Measurements from ENCODE around the gene FSIP2.

- TF ChIP-seq, protein P1, sequence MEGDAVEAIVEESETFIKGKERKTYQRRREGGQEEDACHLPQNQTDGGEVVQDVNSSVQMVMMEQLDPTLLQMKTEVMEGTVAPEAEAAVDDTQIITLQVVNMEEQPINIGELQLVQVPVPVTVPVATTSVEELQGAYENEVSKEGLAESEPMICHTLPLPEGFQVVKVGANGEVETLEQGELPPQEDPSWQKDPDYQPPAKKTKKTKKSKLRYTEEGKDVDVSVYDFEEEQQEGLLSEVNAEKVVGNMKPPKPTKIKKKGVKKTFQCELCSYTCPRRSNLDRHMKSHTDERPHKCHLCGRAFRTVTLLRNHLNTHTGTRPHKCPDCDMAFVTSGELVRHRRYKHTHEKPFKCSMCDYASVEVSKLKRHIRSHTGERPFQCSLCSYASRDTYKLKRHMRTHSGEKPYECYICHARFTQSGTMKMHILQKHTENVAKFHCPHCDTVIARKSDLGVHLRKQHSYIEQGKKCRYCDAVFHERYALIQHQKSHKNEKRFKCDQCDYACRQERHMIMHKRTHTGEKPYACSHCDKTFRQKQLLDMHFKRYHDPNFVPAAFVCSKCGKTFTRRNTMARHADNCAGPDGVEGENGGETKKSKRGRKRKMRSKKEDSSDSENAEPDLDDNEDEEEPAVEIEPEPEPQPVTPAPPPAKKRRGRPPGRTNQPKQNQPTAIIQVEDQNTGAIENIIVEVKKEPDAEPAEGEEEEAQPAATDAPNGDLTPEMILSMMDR (IDR thresholded peaks at IDR 0.05): no peak
- TF ChIP-seq POLR2A (IDR thresholded peaks at IDR 0.05): no peak
Measured at GRCh38 chr2:185790361-185790760, 51.8 kb downstream of the FSIP2 start.
